Endothelial cell of umbilical vein (primary cell): Measurements from ENCODE around the gene FAM13B. TPM values are rescaled to one million over a fixed set of nuclear protein-coding genes. Genes with fewer than 3 reads are reported as not detected.

Experiments used
- BruUV-seq: library from RNA; stranded (reverse); fragments of 400-500 nt; replicated peaks from 2 replicates; lab custom pipeline; 2021; lab: Mats Ljungman, UMichigan
- CTCF ChIA-PET: fragments of 300-600, 350-600 bp; sonication (Branson Sonifier 250); formaldehyde crosslinking; loops from one replicate; lab custom pipeline; 2021; ENCODE audit warnings: antibody characterized with exemption, inconsistent platforms; lab: Charles Lee
- POLR2A ChIA-PET: fragments of 300-600, 350-600 bp; sonication (Branson Sonifier 250); formaldehyde crosslinking; loops from one replicate; lab custom pipeline; 2021; ENCODE audit warnings: antibody characterized with exemption, inconsistent platforms; lab: Charles Lee
- DNase-seq: peaks from one replicate; pipeline ENCODE4 v3.0.0-alpha.2; 2011; ENCODE audit warnings: low read depth, low spot score
- FAIRE-seq: peaks from 2 replicates; lab custom pipeline; 2011; peaks lifted over from hg19 to GRCh38; lab: Jason Lieb, UNC
- H2AFZ ChIP-seq: 2 replicates; pipeline ENCODE4 v1.6.0; 2012; ENCODE audit warnings: low read depth, low read length, control low read depth, inconsistent platforms
- H3K27ac ChIP-seq: 2 replicates; pipeline ENCODE4 v1.5.1; 2011; ENCODE audit warnings: low read depth, mild to moderate bottlenecking, control low read depth, low read length, moderate library complexity; ENCODE audit not compliant: insufficient read depth
- H3K27me3 ChIP-seq, 2 experiments: 2 replicates each; pipeline versions ENCODE4 v1.6.0 to v1.6.1; 2011; ENCODE audit warnings: low read length in 2 of 2, mixed read lengths in 1 of 2; ENCODE audit not compliant: control insufficient read depth in 2 of 2, insufficient read depth in 2 of 2
- H3K36me3 ChIP-seq, 2 experiments: 2 replicates in 1 of 2; 3 replicates in 1 of 2; pipeline ENCODE4 v1.5.1; 2011; ENCODE audit warnings: low read length in 2 of 2, mild to moderate bottlenecking in 1 of 2, moderate library complexity in 1 of 2; ENCODE audit not compliant: control insufficient read depth in 2 of 2, insufficient read depth in 2 of 2; ENCODE audit errors: extremely low read depth in 1 of 2
- H3K4me1 ChIP-seq: 3 replicates; pipeline ENCODE4 v1.5.1; 2011; ENCODE audit warnings: mild to moderate bottlenecking, low read length; ENCODE audit not compliant: control insufficient read depth, insufficient read depth; ENCODE audit errors: extremely low read depth
- H3K4me2 ChIP-seq: 2 replicates; pipeline ENCODE4 v1.6.1; 2011; ENCODE audit warnings: low read length, control low read depth, mixed read lengths; ENCODE audit not compliant: insufficient read depth
- H3K4me3 ChIP-seq, 3 experiments: fragments of 200-600 bp in 1 of 3; sonication (generic), shearing (Covaris generic) in 1 of 3; replicated peaks in 1 of 3; 2 replicates each; pipeline ENCODE4 v1.5.1; 2011 to 2016; ENCODE audit warnings: control low read depth in 3 of 3, low read length in 3 of 3, mild to moderate bottlenecking in 2 of 3, inconsistent platforms in 1 of 3, low read depth in 1 of 3, moderate library complexity in 1 of 3; ENCODE audit not compliant: insufficient read depth in 1 of 3
- H3K79me2 ChIP-seq: 2 replicates; pipeline ENCODE4 v1.6.0; 2012; ENCODE audit warnings: low read length, inconsistent platforms; ENCODE audit not compliant: control insufficient read depth, insufficient read depth
- H3K9ac ChIP-seq: replicated peaks from 2 replicates; pipeline ENCODE3; 2011; ENCODE audit warnings: low read length, control low read depth; ENCODE audit not compliant: insufficient read depth; ENCODE audit errors: extremely low read depth
- H3K9me1 ChIP-seq: replicated peaks from 3 replicates; pipeline ENCODE4 v1.6.0; 2011; ENCODE audit warnings: mild to moderate bottlenecking, low read length; ENCODE audit not compliant: control insufficient read depth, insufficient read depth; ENCODE audit errors: extremely low read depth
- H3K9me3 ChIP-seq: replicated peaks from 2 replicates; pipeline ENCODE4 v1.5.1; 2012; ENCODE audit warnings: low read length, inconsistent platforms; ENCODE audit not compliant: control insufficient read depth, insufficient read depth
- H4K20me1 ChIP-seq: replicated peaks from 2 replicates; pipeline ENCODE3; 2011; ENCODE audit warnings: mild to moderate bottlenecking, low read length; ENCODE audit not compliant: control insufficient read depth, insufficient read depth; ENCODE audit errors: extremely low read depth
- CTCF ChIP-seq, 2 donors: IDR thresholded peaks; 1 replicate in 1 of 2; 2 replicates in 1 of 2; pipeline ENCODE4 v1.5.1; 2011; ENCODE audit warnings: low read length in 2 of 2, mild to moderate bottlenecking in 2 of 2, moderate library complexity in 2 of 2, control low read depth in 1 of 2, inconsistent platforms in 1 of 2, low read depth in 1 of 2; ENCODE audit not compliant: insufficient read depth in 1 of 2; ENCODE audit errors: extremely low read depth in 1 of 2
- EZH2 ChIP-seq: IDR thresholded peaks from 2 replicates; pipeline ENCODE4 v1.6.1; 2012; ENCODE audit warnings: borderline replicate concordance, low read depth, mild to moderate bottlenecking, moderate library complexity, low read length, inconsistent platforms; ENCODE audit not compliant: severe bottlenecking
- FOS ChIP-seq: IDR thresholded peaks from 2 replicates; pipeline ENCODE4 v1.6.1; 2011; ENCODE audit warnings: mild to moderate bottlenecking, low read length, moderate library complexity, borderline replicate concordance; ENCODE audit not compliant: insufficient read depth
- GATA2 ChIP-seq: IDR thresholded peaks from 2 replicates; pipeline ENCODE4 v1.7.0; 2011; ENCODE audit warnings: low read depth, mild to moderate bottlenecking, moderate library complexity, mixed read lengths, low read length; ENCODE audit not compliant: insufficient read length, insufficient read depth
- JUN ChIP-seq: IDR thresholded peaks from 2 replicates; pipeline ENCODE4 v1.6.1; 2011; ENCODE audit warnings: borderline replicate concordance, low read depth; ENCODE audit not compliant: insufficient read length, insufficient read depth
- MAX ChIP-seq: IDR thresholded peaks from 2 replicates; pipeline ENCODE4 v1.6.1; 2011; ENCODE audit not compliant: insufficient read depth, insufficient read length
- MYC ChIP-seq: IDR thresholded peaks from one replicate; pipeline ENCODE4 v1.6.1; 2011; ENCODE audit warnings: mild to moderate bottlenecking, low read depth, low read length
- POLR2A ChIP-seq: IDR thresholded peaks from 2 replicates; pipeline ENCODE4 v1.6.1; 2012; ENCODE audit warnings: low read depth, mild to moderate bottlenecking, control low read depth, low read length
- POLR2AphosphoS5 ChIP-seq: IDR thresholded peaks from 2 replicates; pipeline ENCODE4 v1.6.1; 2012; ENCODE audit warnings: low read depth, mild to moderate bottlenecking, control low read depth, low read length, moderate library complexity; ENCODE audit not compliant: insufficient read depth
- dilution Hi-C: fragments of 300-500 bp; cut with MboI; formaldehyde crosslinking; loops from one replicate; pipeline ENCODE4 v1.15.0; 2019; ENCODE audit warnings: low sequenced_read_pairs; ENCODE audit not compliant: extremely low pct_ligation_motif_present
- intact Hi-C: fragments of 100-400 bp; cut with micrococcal nuclease; formaldehyde crosslinking; loops from one replicate; pipeline ENCODE4 v1.10.0; 2022
- polyA plus RNA-seq, 4 experiments: library from polyadenylated mRNA; depleted of rRNA in 3 of 4; stranded (reverse) in 3 of 4; unstranded in 1 of 4; fragments of >200 nt; gene quantifications; 2 replicates each; pipeline versions ENCODE4 v1.2.1 to v1.2.3, GENCODE V29; 2011 to 2012; ENCODE audit warnings: missing spikeins in 1 of 4
- total RNA-seq: library from RNA; stranded (reverse); gene quantifications from 2 replicates; pipeline ENCODE4 v1.2.3, GENCODE V29; 2021

The FAM13B gene
- total and polyA plus RNA-seq, 2 donors (not counting 3 experiments of a cell fraction or from before 2014, with no cell fraction given) = 8.7 to 25.4 TPM

GRCh38 chr5:137959488-137959887, 73.4 kb downstream of the FAM13B start:
- no peaks in the 10 kb centered on the region for H3K27me3 ChIP-seq
- no peak overlapping the region for H3K9ac ChIP-seq
- dilution Hi-C loops = no loop called here
- H4K20me1 ChIP-seq = no peaks in the 10 kb centered on the region
- H3K79me2 ChIP-seq = no peaks in the 10 kb centered on the region
- DNase-seq (no peak), FAIRE-seq (no peak)
- BruUV-seq = no TSS peak
- POLR2A ChIA-PET = no interaction called here
- H3K9me1 ChIP-seq = no peaks in the 10 kb centered on the region
- CTCF ChIA-PET = interaction anchor here (1.4 kb wide), 1 partner anchor 180 kb away, joined by 5 read pairs; no protein-coding TSS in a partner anchor
- peaks cover 28% of the 10 kb centered on the region for H3K4me1 ChIP-seq
- H3K4me2 ChIP-seq = no peak overlapping the region
- H3K4me3 ChIP-seq = no peak overlapping the region
- H3K9me3 ChIP-seq = no peaks in the 10 kb centered on the region
- no peak overlapping the region for H3K27ac ChIP-seq
- TF ChIP-seq JUN (no peak), FOS (no peak), MYC (no peak), MAX (no peak), CTCF (IDR thresholded peaks at IDR 0.05; ENCODE audit: extremely low read depth in 1 of 2, insufficient read depth in 1 of 2, low read depth in 1 of 2, low read length in 2 of 2) (no peak), EZH2 (no peak), POLR2A (no peak), GATA2 (no peak), POLR2AphosphoS5 (no peak)
- peaks cover 0 to 3% of the 10 kb centered on the region in 2 experiments for H3K36me3 ChIP-seq
- no peak overlapping the region for H2AFZ ChIP-seq
- intact Hi-C loops = no loop called here
